GM18499 (cell line): Measurements from ENCODE around the gene OBSCN.

ENCODE experiments used
- ATAC-seq: cut with Tn5 transposase; IDR thresholded peaks from one replicate; pipeline ENCODE4 v1.9.1; 2021; ENCODE audit warnings: moderate number of reproducible peaks; ENCODE audit not compliant: insufficient read depth, unreplicated experiment

OBSCN gene

DNA sequence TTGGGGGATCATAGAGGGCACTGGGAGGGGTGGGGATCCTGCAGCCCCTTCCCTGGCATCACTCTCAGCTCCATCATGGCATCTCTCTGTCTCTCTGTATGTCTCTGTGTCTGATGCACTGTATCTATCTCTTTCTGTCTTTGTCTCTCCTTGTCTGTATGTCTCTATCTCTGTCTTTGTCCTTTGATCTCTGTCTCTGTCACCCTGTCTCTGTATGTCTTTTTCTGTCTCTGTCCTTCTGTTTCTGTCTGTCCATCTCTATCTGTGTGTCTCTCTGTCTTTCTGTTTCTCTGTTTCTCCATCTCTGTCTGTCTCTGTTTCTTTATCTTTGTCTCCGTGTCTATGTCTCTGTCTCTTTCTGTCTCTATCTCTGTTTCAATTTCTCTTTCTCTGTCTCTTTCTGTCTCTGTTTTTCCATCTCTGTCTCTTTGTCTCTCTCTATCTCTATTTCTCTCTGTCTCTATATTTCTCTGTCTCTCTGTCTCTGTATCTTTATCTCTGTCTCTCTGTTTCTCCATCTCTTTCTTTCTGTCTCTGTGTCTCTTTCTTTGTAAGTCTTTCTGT lies 142.4 kb downstream of the OBSCN start:
- ATAC-seq = no peak

DNA sequence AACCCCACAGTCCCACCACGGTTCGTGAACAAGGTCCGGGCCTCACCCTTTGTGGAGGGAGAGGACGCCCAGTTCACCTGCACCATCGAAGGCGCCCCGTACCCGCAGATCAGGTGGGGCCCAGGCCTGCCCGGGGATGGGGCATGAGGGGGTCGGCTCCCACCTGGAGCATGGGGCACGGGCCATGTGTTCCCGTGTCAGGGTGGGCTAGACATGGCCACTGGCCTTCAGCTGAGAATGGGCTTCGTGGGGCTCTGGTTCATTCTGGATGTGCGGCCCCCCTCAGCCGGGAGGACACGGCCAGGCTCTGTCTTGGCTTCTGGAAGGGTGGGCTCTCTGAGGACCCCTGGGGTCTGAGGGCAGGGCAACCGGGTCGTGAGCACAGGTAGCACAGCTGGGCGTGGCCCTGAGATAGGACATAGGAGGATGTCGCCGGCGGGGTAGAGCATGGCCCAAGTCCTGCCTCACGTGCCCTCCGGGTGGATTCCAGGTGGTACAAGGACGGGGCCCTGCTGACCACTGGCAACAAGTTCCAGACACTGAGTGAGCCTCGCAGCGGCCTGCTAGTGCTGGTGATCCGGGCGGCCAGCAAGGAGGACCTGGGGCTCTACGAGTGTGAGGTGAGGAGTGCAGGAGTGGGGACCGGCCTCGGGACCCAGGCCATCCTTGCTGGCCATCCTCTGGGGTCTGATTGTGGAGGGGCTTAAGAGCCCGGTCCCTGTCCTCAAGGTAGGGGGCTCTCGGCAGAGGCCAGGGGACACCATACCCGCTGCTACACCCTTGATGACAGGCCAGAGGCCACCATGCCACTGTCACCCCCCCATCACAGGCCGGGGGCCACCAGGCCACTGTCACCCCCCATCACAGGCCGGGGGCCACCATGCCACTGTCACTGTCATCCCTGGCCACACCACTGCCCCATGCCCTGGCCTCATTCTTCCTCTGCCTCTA lies 143.3 kb downstream of the OBSCN start:
- no peak for ATAC-seq

DNA sequence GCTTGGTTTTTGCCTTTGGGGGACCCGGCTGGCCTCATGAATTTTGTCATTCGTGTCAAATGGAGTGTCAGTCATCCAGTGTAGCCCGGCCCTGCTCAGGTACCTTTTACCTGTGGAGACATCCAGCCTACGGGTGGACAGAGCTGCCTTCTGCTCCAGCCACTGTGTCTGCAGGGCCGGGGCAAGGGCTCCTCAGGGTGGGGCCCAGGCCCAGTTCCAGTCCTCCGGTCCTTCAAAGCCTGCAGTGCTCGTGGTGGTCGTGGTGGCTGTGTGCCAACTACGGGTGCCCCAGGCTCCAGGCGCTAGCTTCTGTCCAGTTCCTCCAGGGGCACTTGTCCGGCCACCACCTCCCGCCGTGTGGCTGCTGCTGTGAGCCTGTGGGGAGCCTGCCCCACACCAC lies 144.0 kb downstream of the OBSCN start:
- no peak for ATAC-seq

DNA sequence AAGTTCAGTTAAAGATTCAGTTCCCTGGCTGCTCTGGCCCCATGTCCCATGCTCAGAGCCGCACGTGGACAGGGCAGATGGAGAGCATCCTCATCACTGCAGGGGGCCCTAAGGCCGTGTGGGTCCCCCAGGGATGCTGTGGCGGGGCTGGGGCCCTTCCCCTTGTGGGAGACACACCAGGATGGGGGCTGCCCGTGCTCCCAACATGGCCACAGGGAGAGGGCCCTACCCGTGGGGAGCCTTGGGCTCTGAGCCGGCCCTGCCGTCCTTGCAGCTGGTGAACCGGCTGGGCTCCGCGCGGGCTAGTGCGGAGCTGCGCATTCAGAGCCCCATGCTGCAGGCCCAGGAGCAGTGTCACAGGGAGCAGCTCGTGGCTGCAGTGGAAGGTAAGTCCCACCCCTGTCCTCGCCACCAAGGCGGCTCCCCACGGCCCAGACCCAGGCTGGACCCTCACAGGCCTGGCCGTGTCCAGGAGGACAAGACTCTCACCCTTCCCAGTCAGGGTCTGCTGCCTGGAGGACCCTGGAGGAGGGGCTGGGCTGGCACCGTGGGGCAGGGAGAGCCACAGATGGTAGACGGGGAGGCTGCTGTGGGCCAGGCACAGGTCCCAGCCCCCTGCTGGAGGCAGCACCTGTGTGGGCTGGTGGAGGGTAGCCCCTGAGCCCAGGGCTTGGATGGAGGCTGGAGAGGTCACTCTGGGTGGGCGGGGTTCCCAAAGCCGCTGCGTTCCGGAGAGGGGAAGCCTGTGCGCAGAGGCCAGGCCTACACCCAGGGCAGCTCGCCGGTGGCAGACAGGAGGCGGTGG lies 145.0 kb downstream of the OBSCN start:
- no peak for ATAC-seq

DNA sequence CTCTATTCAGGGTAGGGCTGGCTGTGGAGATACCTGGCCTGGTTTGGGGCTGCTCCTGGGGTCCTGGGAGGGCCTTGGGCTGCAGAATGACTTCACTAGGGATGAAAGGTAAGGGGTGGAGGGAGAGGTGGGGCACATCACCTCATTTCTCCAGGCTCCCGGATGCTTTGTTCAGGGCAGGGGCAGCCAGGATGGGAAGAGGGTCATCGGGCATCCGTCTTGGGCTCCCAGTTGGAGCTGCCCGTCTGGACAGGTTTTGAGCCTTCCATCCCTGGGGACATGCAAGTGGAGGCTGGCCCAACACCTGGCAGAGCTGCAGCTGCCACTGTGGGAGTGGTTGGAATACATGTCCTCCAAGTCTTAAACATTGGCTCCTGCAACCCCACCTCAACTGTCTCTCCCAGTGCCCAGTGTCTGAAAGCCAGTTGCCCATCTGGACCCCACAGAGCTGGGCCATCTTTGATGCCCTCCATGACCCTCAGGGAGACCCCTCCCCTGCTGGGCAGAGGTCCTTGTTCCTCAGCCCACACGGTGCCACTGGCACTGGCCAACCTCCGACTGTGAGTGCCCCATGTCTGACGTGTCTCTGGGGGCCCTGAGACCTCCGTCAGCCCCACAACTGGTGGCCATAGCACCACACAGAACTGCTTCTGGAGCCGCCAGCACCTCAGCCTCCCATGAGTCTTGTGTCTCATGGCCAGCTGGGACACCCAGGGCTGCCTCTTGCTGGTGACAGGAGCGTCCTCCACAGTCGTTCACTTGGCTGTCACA lies 145.9 kb downstream of the OBSCN start:
- no peak for ATAC-seq

- ATAC-seq = no peak
These were observed 146.8 kb downstream of the OBSCN start for GRCh38 chr1:228354390-228355320.

DNA sequence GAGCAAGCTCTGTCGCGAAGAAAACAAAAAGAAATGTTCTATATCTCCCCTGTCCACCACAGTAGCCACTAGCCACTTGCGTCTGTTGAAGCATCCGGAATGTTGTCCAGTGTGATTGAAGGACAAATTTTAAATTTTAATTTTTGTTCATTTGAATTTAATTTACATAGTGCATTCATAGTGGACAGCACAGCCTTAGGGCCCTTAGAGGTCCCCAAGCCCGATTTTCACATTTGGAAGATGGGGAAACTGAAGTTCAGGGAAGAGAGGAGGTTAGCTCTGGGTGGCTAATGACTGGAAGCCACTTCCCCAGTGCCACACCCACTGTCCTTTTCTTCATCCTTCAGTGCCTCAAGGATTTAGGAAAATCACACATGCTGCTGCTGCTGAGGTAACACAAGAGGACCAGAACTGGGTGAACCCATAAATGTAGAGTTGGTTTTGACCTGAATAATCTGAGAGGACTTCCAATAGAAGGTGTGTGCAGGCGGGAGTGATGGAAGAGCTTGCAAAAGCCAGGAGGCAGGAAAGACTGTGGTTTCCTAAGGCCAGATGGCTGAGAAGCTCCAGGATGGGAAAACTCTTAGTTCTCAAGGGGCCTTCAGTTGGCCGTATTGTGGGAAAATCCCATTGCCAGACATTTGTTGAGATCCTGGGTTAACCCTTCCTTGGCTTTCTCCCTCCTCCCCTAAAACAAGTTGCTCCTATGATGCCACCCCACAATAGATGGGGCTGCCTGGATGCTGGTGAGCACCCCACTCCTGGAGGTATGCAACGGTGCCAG lies 149.2 kb downstream of the OBSCN start:
- ATAC-seq = no peak

- ATAC-seq = no peak
These were observed 150.4 kb downstream of the OBSCN start for GRCh38 chr1:228358039-228358763.

DNA sequence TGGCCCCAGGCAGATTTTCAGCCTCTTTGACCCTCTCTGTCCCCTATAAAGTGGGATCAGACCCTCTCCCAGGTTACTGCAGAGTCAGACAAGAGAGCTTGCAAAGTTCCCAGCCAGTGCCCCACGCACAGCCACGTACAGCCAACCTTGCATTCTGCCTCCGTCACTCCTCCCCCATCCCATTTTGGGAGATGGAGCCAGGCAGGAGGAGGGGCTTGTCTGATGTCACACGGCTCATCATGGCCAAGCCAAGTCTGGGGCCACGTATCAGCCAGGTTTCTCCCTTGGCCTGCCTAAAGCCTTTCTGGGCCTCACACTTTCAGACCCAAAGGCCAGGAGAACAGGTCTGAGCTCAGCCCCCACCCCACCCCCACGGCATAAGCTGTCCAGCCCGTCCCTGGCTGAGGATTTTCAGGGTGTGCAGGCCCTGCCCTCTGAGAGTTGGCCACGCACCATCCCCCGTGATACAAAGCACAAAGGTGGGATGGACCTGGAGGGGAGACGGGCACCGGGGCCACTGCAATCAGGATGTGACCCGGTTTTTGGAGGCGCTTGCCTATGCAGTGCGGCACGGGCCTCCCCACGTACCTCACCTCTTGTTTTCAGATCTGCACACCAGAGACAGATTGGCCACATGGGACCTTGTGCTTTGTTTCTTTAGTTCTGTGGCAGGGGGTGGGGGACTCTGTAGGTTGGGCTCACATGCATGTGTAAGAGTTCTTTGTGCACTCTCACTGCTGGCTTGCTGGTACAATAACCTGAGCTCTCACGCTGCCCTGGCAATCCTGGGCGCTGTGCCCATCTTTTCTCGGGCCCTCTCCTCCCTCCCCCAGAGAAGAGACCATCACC lies 151.1 kb downstream of the OBSCN start:
- no peak for ATAC-seq

- no peak for ATAC-seq
These were observed 152.0 kb downstream of the OBSCN start for GRCh38 chr1:228359613-228360532.

- ATAC-seq = no peak
These were observed 152.9 kb downstream of the OBSCN start for GRCh38 chr1:228360533-228361313.

DNA sequence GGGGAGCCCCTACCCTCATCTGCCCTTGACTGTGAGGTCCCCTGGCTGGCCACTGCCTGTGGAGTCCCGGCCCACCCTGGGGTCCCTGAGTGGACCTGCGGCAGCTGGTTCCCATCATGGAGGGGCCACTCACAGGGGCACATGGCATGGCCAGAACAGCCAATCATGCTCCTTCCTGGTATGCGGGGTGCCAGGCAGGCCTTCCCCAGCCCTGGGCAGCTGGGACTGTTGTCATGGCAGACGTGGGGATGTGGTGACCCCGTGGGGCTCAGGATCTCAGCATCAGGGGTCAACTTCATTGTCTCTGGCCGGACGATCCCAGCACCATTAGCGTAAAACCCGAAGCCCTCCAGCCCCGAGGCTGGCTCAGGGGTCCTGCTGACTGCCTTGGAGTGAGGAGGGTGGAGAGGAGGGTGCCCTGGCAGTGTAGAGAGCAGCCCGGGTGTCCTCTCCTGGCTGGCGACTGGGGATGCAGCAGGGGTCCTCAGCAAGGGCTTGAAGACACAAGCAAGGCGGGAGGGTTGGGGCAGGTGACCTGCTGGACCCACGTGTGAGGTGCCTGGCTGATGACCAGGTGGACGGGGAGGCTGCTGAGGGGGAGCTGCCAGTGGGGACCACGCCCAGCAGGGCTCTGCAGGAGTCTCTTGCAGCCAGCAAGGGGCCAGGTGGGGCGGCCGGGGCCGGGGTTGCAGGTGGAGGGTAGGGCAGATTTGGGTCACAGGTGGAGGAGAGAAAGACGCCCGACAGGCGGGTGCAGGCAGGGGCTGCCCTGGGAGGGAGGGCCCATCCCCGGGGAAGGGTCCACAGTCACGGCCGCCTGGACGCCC lies 153.7 kb downstream of the OBSCN start:
- ATAC-seq = no peak

DNA sequence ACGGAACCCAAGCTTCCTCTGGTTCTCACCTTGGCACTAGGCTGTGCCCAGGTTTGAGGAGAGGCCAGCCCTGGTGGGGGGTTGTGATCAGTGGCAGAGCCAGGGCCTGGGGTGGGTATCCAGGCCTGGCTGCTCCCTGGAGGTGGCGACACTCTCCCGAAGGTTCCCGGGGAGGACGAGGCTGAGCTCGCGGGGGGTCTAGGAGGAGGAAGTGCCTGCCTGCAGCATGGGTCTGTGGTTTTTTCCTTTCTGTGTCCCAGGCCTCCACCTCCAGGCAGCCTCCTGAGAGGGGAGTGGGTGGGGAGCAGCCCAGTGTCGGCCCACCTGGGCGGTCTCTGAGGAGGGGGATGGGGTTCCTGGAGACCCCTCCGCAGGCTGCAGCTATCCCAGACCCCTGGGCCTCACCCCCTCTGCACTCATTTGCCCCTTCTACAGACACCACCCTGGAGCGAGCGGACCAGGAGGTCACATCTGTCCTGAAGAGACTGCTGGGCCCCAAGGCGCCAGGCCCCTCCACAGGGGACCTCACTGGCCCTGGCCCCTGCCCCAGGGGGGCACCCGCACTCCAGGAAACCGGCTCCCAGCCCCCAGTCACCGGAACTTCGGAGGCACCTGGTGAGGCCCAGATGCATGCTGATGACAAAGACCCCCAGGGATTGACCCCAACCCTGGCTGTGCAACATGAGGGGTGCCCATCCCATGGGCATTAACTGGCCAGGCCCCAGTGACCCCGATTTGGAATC lies 154.5 kb downstream of the OBSCN start:
- no peak for ATAC-seq
